Measurements from ENCODE around the gene IFRD1.
A peak's percentile ranks its signal among the peaks of the same experiment; 100 is the strongest.

IFRD1 gene

DNA sequence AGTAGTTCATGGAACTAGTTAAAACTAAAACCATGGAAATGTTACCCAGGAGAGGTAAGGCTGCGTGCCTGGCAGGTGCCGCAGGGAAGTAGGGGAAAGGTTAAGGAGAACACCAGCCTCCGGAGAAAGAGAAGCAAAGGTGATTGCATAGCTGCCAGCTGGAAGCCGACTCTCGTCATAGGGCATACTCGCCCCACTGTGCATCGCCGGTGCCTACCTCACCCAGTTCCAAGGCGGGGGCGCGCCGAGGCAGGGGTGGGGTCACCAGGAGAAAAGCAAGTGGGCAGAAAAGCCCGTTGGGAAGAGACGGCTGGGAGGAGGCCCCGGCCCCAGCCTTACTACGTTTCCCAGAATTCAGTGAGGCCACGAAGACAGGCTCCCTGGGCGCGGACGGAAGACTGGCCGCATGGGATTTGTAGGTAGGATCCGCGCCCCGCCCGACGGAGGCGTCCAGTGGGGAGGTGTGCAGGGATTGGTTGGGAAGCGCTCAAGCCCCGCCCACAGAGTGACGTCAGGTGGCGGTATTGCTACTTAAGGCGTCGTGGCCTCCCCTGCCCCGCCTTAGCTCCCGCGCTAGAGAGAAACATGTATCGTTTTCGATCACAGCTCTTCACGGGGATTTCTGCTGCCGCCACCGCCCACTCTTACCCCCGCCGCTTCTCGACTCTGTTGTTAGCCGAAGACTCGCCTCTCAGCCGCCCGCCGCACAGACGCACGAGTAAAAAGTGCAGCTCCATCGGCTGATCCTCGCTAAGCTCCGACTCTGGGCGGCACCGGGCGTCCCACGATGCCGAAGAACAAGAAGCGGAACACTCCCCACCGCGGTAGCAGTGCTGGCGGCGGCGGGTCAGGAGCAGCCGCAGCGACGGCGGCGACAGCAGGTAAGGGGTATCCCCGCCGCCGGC, at the start of gene IFRD1:
Gene IFRD1, plus strand, starts transcription at position 559 of the 905 bp plus-strand sequence. Its CDS starts 229 bp downstream, at position 788.
- ATAC-seq (peak; percentile 84), DNase-seq (ENCODE audit: low spot score in 2 of 2) (peak; percentile 98 to 99)
- Mint-ChIP-seq H3K36me3 (peaks cover 56% of the 10 kb centered on the region), H3K27ac (peak within 1 kb of the TSS; percentile 99), H3K4me1 (peaks cover 27% of the 10 kb centered on the region), H3K4me3 (peak within 1 kb of the TSS; percentile 97), H3K9me3 (no peaks in the 10 kb centered on the region)

GRCh38 chr7:112404321-112404720, 45.9 kb upstream of the IFRD1 start:
- DNase-seq (ENCODE audit: low spot score in 2 of 2) = no peak
- no peak for ATAC-seq
- no peaks in the 10 kb centered on the region for H3K36me3 Mint-ChIP-seq
- H3K9me3 Mint-ChIP-seq = no peaks in the 10 kb centered on the region
- no peak overlapping the region for H3K4me3 Mint-ChIP-seq
- no peak overlapping the region for H3K27ac Mint-ChIP-seq
- H3K4me1 Mint-ChIP-seq = no peaks in the 10 kb centered on the region

DNA sequence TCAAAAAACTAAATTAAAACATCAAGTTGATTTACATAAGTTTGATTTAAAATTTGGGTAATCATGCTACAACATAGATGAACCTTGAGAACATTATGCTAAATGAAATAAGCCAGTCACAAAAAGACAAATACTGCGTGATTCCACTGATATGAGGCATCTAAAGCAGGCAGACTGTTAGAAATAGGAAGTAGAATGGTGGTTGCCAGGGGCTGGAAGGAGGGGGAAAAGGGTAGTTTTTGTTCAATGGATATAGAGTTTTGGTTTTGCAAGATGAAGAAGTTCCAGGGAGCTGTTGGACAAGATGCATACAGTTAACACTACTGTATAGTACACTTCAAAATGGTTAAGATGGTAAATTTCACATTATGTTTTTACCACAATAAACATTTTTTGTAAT, 45.0 kb upstream of the IFRD1 start:
- Mint-ChIP-seq H3K36me3 (no peaks in the 10 kb centered on the region), H3K9me3 (no peaks in the 10 kb centered on the region), H3K4me3 (no peak overlapping the region), H3K27ac (no peak overlapping the region), H3K4me1 (no peaks in the 10 kb centered on the region)
- ATAC-seq (no peak), DNase-seq (ENCODE audit: low spot score in 2 of 2) (no peak)

GRCh38 chr7:112407261-112407660, 43.0 kb upstream of the IFRD1 start:
- no peaks in the 10 kb centered on the region for H3K9me3 Mint-ChIP-seq
- H3K4me1 Mint-ChIP-seq = no peaks in the 10 kb centered on the region
- H3K4me3 Mint-ChIP-seq = no peak overlapping the region
- H3K27ac Mint-ChIP-seq = no peak overlapping the region
- ATAC-seq (no peak), DNase-seq (ENCODE audit: low spot score in 2 of 2) (no peak)
- H3K36me3 Mint-ChIP-seq = no peaks in the 10 kb centered on the region

DNA sequence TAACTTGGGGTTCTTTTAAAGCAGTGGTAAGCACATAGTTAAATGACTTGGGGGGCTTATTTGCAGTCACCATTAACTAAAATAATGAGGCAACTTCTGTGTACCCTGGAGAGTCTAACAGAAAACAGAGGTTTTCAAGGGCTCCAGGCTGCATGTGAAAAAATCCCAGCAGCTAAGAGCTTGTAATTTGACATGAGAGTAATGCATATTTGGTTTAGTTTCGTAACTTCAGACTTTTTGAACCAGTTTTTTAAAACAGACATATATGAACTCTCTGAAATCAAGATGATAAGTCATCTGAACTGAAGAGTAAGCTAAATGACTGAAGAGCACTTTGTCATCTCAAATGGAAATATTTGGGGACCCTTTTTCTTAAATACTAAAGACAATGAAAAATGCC, 40.2 kb upstream of the IFRD1 start:
- no peak for DNase-seq (ENCODE audit: low spot score in 2 of 2)
- H3K9me3 Mint-ChIP-seq = no peaks in the 10 kb centered on the region
- no peaks in the 10 kb centered on the region for H3K36me3 Mint-ChIP-seq
- no peaks in the 10 kb centered on the region for H3K4me1 Mint-ChIP-seq
- H3K27ac Mint-ChIP-seq = no peak overlapping the region
- ATAC-seq = peak; percentile 28
- H3K4me3 Mint-ChIP-seq = no peak overlapping the region

GRCh38 chr7:112411186-112411795, 39.0 kb upstream of the IFRD1 start:
- no peak overlapping the region for H3K27ac Mint-ChIP-seq
- no peak for ATAC-seq
- no peaks in the 10 kb centered on the region for H3K4me1 Mint-ChIP-seq
- H3K9me3 Mint-ChIP-seq = no peaks in the 10 kb centered on the region
- no peaks in the 10 kb centered on the region for H3K36me3 Mint-ChIP-seq
- no peak for DNase-seq (ENCODE audit: low spot score in 2 of 2)
- no peak overlapping the region for H3K4me3 Mint-ChIP-seq

DNA sequence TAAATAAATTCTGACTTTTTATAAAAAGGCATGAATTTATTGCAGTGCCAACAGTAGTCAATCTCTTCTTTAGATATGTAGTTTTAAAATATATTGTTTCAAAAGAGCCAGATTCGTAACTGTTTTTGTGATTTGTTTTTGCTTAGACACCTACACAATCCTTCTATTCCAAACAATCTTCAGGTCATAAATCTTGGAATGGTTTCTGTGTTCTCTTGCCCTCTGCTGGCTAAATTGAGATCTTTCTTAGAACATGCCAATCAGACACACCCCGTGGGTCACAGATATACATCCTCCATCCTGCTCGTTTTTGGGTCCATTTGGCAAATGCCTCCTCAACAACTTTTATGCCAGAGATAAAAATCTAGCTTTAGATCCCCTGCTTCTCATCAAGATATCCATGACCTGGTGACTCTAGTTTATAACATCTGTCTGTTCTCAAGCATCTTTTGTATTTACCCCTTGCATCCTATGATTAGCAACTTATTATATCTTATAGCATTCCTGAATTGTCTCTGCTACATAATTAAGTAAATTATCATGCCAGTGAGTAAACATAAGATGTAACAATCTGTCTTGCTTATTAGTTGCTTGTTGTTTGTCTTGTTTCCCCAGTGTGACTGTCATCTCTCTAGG, 35.3 kb upstream of the IFRD1 start:
- Mint-ChIP-seq H3K27ac (no peak overlapping the region), H3K4me3 (no peak overlapping the region), H3K4me1 (no peaks in the 10 kb centered on the region), H3K9me3 (no peaks in the 10 kb centered on the region), H3K36me3 (no peaks in the 10 kb centered on the region)
- DNase-seq (ENCODE audit: low spot score in 2 of 2) (no peak), ATAC-seq (no peak)

- Mint-ChIP-seq H3K4me1 (no peaks in the 10 kb centered on the region), H3K4me3 (no peak overlapping the region), H3K36me3 (no peaks in the 10 kb centered on the region), H3K27ac (no peak overlapping the region), H3K9me3 (no peaks in the 10 kb centered on the region)
- DNase-seq (ENCODE audit: low spot score in 2 of 2) (no peak), ATAC-seq (no peak)
These were observed 34.1 kb upstream of the IFRD1 start for GRCh38 chr7:112416127-112416526.

- ATAC-seq (no peak), DNase-seq (ENCODE audit: low spot score in 2 of 2) (no peak)
- H3K4me3 Mint-ChIP-seq = no peak overlapping the region
- peaks cover 14% of the 10 kb centered on the region for H3K4me1 Mint-ChIP-seq
- H3K9me3 Mint-ChIP-seq = no peaks in the 10 kb centered on the region
- no peak overlapping the region for H3K27ac Mint-ChIP-seq
- no peaks in the 10 kb centered on the region for H3K36me3 Mint-ChIP-seq
These were observed 30.6 kb upstream of the IFRD1 start for GRCh38 chr7:112419543-112420130.

- DNase-seq (ENCODE audit: low spot score in 2 of 2) = no peak
- H3K27ac Mint-ChIP-seq = no peak overlapping the region
- no peak for ATAC-seq
- H3K4me3 Mint-ChIP-seq = no peak overlapping the region
- peaks cover 14% of the 10 kb centered on the region for H3K4me1 Mint-ChIP-seq
- no peaks in the 10 kb centered on the region for H3K9me3 Mint-ChIP-seq
- no peaks in the 10 kb centered on the region for H3K36me3 Mint-ChIP-seq
These were observed 29.9 kb upstream of the IFRD1 start for GRCh38 chr7:112420236-112420861.

DNA sequence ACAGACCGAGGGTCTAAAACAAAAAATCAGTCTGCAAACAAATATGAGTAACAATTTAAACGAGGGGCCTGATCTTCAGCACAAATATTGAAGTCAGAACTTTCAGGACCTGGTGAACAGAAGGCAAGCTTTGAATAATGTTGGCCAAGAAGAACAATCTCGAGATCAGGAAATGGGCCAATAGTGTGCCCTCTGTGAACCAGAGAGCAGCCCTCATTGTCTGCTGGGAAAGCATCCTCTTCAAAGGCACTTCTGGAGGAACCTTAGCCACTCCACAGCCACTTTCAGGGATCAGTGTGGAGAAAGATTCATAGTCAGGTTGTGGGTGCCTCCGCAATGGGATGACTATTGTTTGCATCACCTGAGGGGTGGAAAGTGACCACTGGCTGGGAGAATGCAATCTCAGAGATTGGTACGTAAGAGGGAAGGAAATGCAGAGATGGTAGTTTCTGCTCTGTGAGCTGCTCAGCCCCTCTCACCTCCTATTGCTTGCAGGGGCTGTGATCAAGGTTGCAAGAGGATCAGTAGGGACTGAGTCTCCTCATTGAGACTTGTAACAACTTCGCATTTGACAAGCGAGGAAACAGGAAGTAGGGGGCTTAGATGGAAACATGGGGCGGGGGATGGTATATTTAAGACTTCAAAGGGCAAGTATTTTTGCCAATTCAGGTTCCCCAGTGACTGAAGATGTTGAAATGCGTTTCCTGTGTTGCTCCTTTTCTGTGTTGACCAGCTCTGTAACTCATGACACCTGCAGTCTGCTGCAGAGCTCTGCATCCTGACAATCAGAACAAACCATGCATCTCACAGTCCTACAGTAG, 28.4 kb upstream of the IFRD1 start:
- ATAC-seq (peak; percentile 40), DNase-seq (ENCODE audit: low spot score in 2 of 2) (no peak)

GRCh38 chr7:112422842-112423496, 27.3 kb upstream of the IFRD1 start:
- DNase-seq (ENCODE audit: low spot score in 2 of 2) = no peak
- H3K36me3 Mint-ChIP-seq = no peaks in the 10 kb centered on the region

More for the DNA sequence above, 28.4 kb upstream of the IFRD1 start:
- H3K4me1 Mint-ChIP-seq = peaks cover 14% of the 10 kb centered on the region
- no peaks in the 10 kb centered on the region for H3K9me3 Mint-ChIP-seq
- H3K36me3 Mint-ChIP-seq = no peaks in the 10 kb centered on the region
- no peak overlapping the region for H3K4me3 Mint-ChIP-seq
- no peak overlapping the region for H3K27ac Mint-ChIP-seq

GRCh38 chr7:112423987-112424386, 26.3 kb upstream of the IFRD1 start:
- DNase-seq (ENCODE audit: low spot score in 2 of 2) (no peak), ATAC-seq (no peak)
- H3K4me3 Mint-ChIP-seq = no peak overlapping the region
- H3K27ac Mint-ChIP-seq = no peak overlapping the region
- H3K9me3 Mint-ChIP-seq = no peaks in the 10 kb centered on the region
- H3K36me3 Mint-ChIP-seq = no peaks in the 10 kb centered on the region
- H3K4me1 Mint-ChIP-seq = peaks cover 14% of the 10 kb centered on the region

More at GRCh38 chr7:112422842-112423496, 27.3 kb upstream of the IFRD1 start:
- H3K4me3 Mint-ChIP-seq = no peak overlapping the region
- no peaks in the 10 kb centered on the region for H3K9me3 Mint-ChIP-seq
- peaks cover 14% of the 10 kb centered on the region for H3K4me1 Mint-ChIP-seq
- no peak overlapping the region for H3K27ac Mint-ChIP-seq
- peak; percentile 51 for ATAC-seq

DNA sequence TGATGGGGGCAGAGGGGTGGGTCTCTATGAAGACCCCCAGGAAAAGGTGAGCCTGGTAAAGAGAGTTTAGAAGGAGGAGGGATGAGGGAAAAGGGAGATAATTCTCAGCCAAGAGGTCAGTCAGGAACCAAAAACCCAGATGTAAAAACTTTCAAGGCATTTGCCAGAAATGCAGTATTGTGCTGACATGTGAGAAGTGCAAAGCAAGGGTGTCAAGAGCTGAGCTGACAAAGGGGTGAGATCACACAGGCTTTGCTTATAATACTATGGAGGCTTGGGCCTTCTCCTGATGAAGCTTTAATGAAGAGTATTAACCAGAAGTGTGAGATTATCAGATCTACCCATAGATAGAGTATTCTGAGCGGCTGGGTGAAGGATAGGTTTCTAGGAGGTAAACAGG, 22.3 kb upstream of the IFRD1 start:
- DNase-seq (ENCODE audit: low spot score in 2 of 2) = no peak
- H3K4me1 Mint-ChIP-seq = peaks cover under 1% of the 10 kb centered on the region
- no peaks in the 10 kb centered on the region for H3K36me3 Mint-ChIP-seq
- H3K27ac Mint-ChIP-seq = no peak overlapping the region
- no peak for ATAC-seq
- no peaks in the 10 kb centered on the region for H3K9me3 Mint-ChIP-seq
- no peak overlapping the region for H3K4me3 Mint-ChIP-seq

Measured in stimulated activated effector memory CD8-positive, alpha-beta T cell treated with anti-CD3 and anti-CD28 coated beads, Interleukin-12 subunit alpha, Interleukin-12 subunit beta, amount 100 ng/mL, for 72 hours (primary cell).